GM23338 (cell line): Measurements from ENCODE around the gene ARL4A. TPM values are rescaled to one million over a fixed set of nuclear protein-coding genes. Genes with fewer than 3 reads are reported as not detected.

ENCODE experiments used
- ATAC-seq: fragments of 200-7000 bp; cut with Tn5 transposase; 3 replicates; pipeline ENCODE4 v1.9.1; 2020
- DNase-seq: peaks from one replicate; pipeline ENCODE4 v3.0.0-alpha.2; 2015; ENCODE audit warnings: low spot score
- H2AFZ ChIP-seq: fragments of 200-600 bp; sonication (generic); 2 replicates; pipeline ENCODE4 v1.8.0; 2016; ENCODE audit warnings: antibody characterized with exemption, mild to moderate bottlenecking, moderate library complexity
- H3F3A ChIP-seq: fragments of 200-600 bp; sonication (generic); replicated peaks from 2 replicates; pipeline ENCODE4 v1.8.0; 2017; ENCODE audit warnings: antibody characterized with exemption, mixed run types, low read depth
- H3K27ac ChIP-seq: fragments of 200-600 bp; sonication (generic); 2 replicates; pipeline ENCODE4 v1.6.1; 2016; ENCODE audit warnings: low read depth
- H3K27me3 ChIP-seq: fragments of 200-600 bp; sonication (generic); 2 replicates; pipeline ENCODE4 v1.8.0; 2016; ENCODE audit warnings: mild to moderate bottlenecking, mixed run types, moderate library complexity; ENCODE audit not compliant: insufficient read depth
- H3K36me3 ChIP-seq: fragments of 200-600 bp; sonication (generic); 2 replicates; pipeline ENCODE4 v1.8.0; 2016; ENCODE audit warnings: mild to moderate bottlenecking; ENCODE audit not compliant: insufficient read depth
- H3K4me1 ChIP-seq: fragments of 200-600 bp; sonication (generic); 2 replicates; pipeline ENCODE4 v1.8.0; 2016; ENCODE audit warnings: mild to moderate bottlenecking, moderate library complexity; ENCODE audit not compliant: insufficient read depth
- H3K4me2 ChIP-seq: fragments of 200-600 bp; sonication (generic); 2 replicates; pipeline ENCODE4 v1.7.1; 2017; ENCODE audit warnings: mixed run types
- H3K4me3 ChIP-seq: fragments of 200-600 bp; sonication (generic); 2 replicates; pipeline ENCODE4 v1.6.1; 2016; ENCODE audit warnings: mixed run types
- H3K79me2 ChIP-seq: fragments of 200-600 bp; sonication (generic); replicated peaks from 2 replicates; pipeline ENCODE4 v1.8.0; 2017; ENCODE audit warnings: mild to moderate bottlenecking; ENCODE audit not compliant: insufficient read depth
- H3K9me2 ChIP-seq: fragments of 200-600 bp; sonication (generic); 2 replicates; pipeline ENCODE4 v1.8.0; 2017; ENCODE audit not compliant: insufficient read depth
- H4K20me1 ChIP-seq: fragments of 200-600 bp; sonication (generic); replicated peaks from 2 replicates; pipeline ENCODE4 v1.8.0; 2017; ENCODE audit warnings: mild to moderate bottlenecking; ENCODE audit not compliant: insufficient read depth
- H3K27ac Mint-ChIP-seq: 2 replicates; pipeline ENCODE4 v1.8.0; 2020; ENCODE audit warnings: inconsistent platforms, mild to moderate bottlenecking, moderate library complexity, mixed read lengths
- H3K27me3 Mint-ChIP-seq: 3 replicates; pipeline ENCODE4 v1.8.0; 2022; ENCODE audit warnings: low read depth, mild to moderate bottlenecking, moderate library complexity, mixed read lengths, inconsistent platforms; ENCODE audit not compliant: insufficient read depth, poor library complexity
- H3K36me3 Mint-ChIP-seq: 3 replicates; pipeline ENCODE4 v1.8.0; 2021; ENCODE audit warnings: low read depth, mild to moderate bottlenecking, inconsistent platforms, moderate library complexity, mixed read lengths
- H3K4me1 Mint-ChIP-seq: 3 replicates; pipeline ENCODE4 v1.8.0; 2020; ENCODE audit warnings: mild to moderate bottlenecking, inconsistent platforms, mixed read lengths
- H3K4me3 Mint-ChIP-seq: 3 replicates; pipeline ENCODE4 v1.8.0; 2021; ENCODE audit warnings: moderate library complexity, mild to moderate bottlenecking, inconsistent platforms, mixed read lengths
- H3K9me3 Mint-ChIP-seq: 3 replicates; pipeline ENCODE4 v1.8.0; 2020; ENCODE audit warnings: moderate library complexity, mild to moderate bottlenecking, inconsistent platforms, mixed read lengths
- CREB1 ChIP-seq: fragments of 250-450 bp; sonication (Bioruptor Pico); IDR thresholded peaks from 2 replicates; pipeline ENCODE4 v1.5.0; 2020; ENCODE audit warnings: low read depth, mild to moderate bottlenecking, moderate library complexity
- EZH2 ChIP-seq: fragments of 200-600 bp; sonication (generic); IDR thresholded peaks from one replicate; pipeline ENCODE4 v1.8.0; 2017; ENCODE audit warnings: antibody characterized with exemption, mild to moderate bottlenecking, low read depth; ENCODE audit not compliant: unreplicated experiment
- EZH2phosphoT487 ChIP-seq: fragments of 200-600 bp; sonication (generic); IDR thresholded peaks from one replicate; pipeline ENCODE4 v1.8.1; 2018; ENCODE audit warnings: antibody characterized with exemption; ENCODE audit not compliant: unreplicated experiment
- JUNB ChIP-seq: IDR thresholded peaks from one replicate; pipeline ENCODE4 v1.6.1; 2016; ENCODE audit warnings: antibody characterized with exemption; ENCODE audit not compliant: unreplicated experiment
- NANOG ChIP-seq: IDR thresholded peaks from 2 replicates; pipeline ENCODE4 v1.6.1; 2016; ENCODE audit warnings: antibody characterized with exemption, borderline replicate concordance
- POLR2AphosphoS5 ChIP-seq: IDR thresholded peaks from 2 replicates; pipeline ENCODE4 v1.6.1; 2016; ENCODE audit warnings: antibody characterized with exemption, low read depth
- STAT1 ChIP-seq: IDR thresholded peaks from one replicate; pipeline ENCODE4 v1.6.1; 2016; ENCODE audit warnings: antibody characterized with exemption; ENCODE audit not compliant: unreplicated experiment
- ZNF114 ChIP-seq: fragments of 250-450 bp; sonication (Bioruptor Pico); IDR thresholded peaks from 2 replicates; pipeline ENCODE4 v1.5.0; 2020; ENCODE audit warnings: mild to moderate bottlenecking, moderate library complexity
- ZNF331 ChIP-seq: fragments of 250-450 bp; sonication (Bioruptor Pico); IDR thresholded peaks from 2 replicates; pipeline ENCODE4 v1.5.0; 2020; ENCODE audit warnings: low read depth, mild to moderate bottlenecking, moderate library complexity
- polyA plus RNA-seq: library from polyadenylated mRNA; unstranded; fragments of >200 nt; fragmentation: Nextera tagmentation; extraction: Ambion mirVana; gene quantifications from 2 replicates; pipeline ENCODE4 v1.2.1, GENCODE V29; 2016
- total RNA-seq: library from RNA; depleted of rRNA; stranded (reverse); fragments of >200 nt; shearing (Covaris generic); gene quantifications from 2 replicates; pipeline ENCODE4 v1.2.3, GENCODE V29; 2014
- TF ChIP-seq, protein P1 (sequence below), 2 experiments: fragments of 200-600 bp in 1 of 2; sonication (generic) in 1 of 2; conservative IDR thresholded peaks; 2 replicates each; pipeline versions ENCODE4 v1.5.1 to v1.6.1; 2016 to 2017; ENCODE audit warnings: antibody characterized with exemption in 2 of 2, low read depth in 2 of 2, mild to moderate bottlenecking in 2 of 2, moderate library complexity in 1 of 2
- TF ChIP-seq, protein P2 (sequence below): IDR thresholded peaks from one replicate; pipeline ENCODE4 v1.6.1; 2018; ENCODE audit warnings: antibody characterized with exemption; ENCODE audit not compliant: unreplicated experiment
- TF ChIP-seq, protein P3 (sequence below): fragments of 250-450 bp; sonication (Bioruptor Pico); IDR thresholded peaks from 2 replicates; pipeline ENCODE4 v1.5.0; 2020; ENCODE audit warnings: mild to moderate bottlenecking, moderate library complexity
- TF ChIP-seq, protein P4 (sequence below): IDR thresholded peaks from 2 replicates; pipeline ENCODE4 v1.6.1; 2016; ENCODE audit warnings: antibody characterized with exemption

The ARL4A gene
- total and polyA plus RNA-seq, 2 experiments from 2014 or later: 48.9 to 82.5 TPM

DNA sequence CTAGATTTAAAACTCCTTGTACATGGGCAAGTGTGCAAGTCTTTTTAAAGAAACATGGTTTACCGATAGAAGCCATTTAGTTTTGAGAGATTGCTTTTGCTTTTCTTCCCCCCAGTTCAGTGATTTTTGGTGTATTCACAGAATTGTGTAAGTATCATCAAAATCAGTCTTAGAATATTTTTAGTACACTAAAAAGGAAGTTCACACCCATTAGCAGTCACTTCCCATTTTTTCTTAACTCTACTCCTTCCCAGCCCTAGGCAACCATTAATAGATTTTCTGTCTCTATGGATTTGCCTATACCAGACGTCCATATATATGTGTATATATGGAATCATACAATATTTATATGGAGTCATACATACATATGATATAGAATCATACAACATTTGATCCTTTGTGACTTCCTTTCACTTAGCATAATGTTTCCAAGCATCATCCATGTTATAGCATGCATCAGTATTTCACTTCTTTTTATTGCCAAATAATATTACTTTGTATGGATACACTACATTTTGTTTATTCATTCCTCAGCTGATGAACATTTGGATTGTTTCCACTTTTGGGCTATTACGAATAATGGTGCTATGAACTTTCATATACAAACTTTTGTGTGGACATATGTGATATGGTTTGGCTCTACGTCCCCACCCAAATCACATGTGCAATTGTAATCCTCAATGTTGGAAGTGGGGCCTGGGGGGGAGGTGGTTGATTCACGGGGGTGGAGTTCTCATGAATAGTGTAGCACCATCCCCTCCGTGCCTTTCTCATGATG lies 16.5 kb upstream of the ARL4A start:
- Histone ChIP-seq H3K9me2 (0 out of 2 replicates have a peak, but pooled peaks cover 3% of the 10 kb centered on the region), H3K36me3 (no peaks in the 10 kb centered on the region), H3F3A (no peaks in the 10 kb centered on the region), H3K27me3 (no peaks in the 10 kb centered on the region), H3K4me2 (no peak overlapping the region), H2AFZ (no peak overlapping the region), H3K79me2 (no peaks in the 10 kb centered on the region), H4K20me1 (no peaks in the 10 kb centered on the region), H3K27ac (no peak overlapping the region), H3K4me1 (no peaks in the 10 kb centered on the region), H3K4me3 (no peak overlapping the region)
- H3K4me1 Mint-ChIP-seq: no peaks in the 10 kb centered on the region
- DNase-seq (no peak), ATAC-seq (no peak)
- H3K36me3 Mint-ChIP-seq: peaks cover 2% of the 10 kb centered on the region; the same call in 2 of the 3 replicates
- no peak overlapping the region for H3K4me3 Mint-ChIP-seq
- no peak overlapping the region for H3K27ac Mint-ChIP-seq
- H3K27me3 Mint-ChIP-seq: no peaks in the 10 kb centered on the region
- TF ChIP-seq POLR2AphosphoS5: no peak
- TF ChIP-seq, protein P1, sequence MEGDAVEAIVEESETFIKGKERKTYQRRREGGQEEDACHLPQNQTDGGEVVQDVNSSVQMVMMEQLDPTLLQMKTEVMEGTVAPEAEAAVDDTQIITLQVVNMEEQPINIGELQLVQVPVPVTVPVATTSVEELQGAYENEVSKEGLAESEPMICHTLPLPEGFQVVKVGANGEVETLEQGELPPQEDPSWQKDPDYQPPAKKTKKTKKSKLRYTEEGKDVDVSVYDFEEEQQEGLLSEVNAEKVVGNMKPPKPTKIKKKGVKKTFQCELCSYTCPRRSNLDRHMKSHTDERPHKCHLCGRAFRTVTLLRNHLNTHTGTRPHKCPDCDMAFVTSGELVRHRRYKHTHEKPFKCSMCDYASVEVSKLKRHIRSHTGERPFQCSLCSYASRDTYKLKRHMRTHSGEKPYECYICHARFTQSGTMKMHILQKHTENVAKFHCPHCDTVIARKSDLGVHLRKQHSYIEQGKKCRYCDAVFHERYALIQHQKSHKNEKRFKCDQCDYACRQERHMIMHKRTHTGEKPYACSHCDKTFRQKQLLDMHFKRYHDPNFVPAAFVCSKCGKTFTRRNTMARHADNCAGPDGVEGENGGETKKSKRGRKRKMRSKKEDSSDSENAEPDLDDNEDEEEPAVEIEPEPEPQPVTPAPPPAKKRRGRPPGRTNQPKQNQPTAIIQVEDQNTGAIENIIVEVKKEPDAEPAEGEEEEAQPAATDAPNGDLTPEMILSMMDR (conservative IDR thresholded peaks at IDR 0.05; ENCODE audit: low read depth in 2 of 2): no peak
- TF ChIP-seq CREB1 (CRISPR knock-in tag): no peak
- TF ChIP-seq STAT1: no peak
- no peak for TF ChIP-seq JUNB
- no peak for TF ChIP-seq EZH2
- TF ChIP-seq, protein P2, sequence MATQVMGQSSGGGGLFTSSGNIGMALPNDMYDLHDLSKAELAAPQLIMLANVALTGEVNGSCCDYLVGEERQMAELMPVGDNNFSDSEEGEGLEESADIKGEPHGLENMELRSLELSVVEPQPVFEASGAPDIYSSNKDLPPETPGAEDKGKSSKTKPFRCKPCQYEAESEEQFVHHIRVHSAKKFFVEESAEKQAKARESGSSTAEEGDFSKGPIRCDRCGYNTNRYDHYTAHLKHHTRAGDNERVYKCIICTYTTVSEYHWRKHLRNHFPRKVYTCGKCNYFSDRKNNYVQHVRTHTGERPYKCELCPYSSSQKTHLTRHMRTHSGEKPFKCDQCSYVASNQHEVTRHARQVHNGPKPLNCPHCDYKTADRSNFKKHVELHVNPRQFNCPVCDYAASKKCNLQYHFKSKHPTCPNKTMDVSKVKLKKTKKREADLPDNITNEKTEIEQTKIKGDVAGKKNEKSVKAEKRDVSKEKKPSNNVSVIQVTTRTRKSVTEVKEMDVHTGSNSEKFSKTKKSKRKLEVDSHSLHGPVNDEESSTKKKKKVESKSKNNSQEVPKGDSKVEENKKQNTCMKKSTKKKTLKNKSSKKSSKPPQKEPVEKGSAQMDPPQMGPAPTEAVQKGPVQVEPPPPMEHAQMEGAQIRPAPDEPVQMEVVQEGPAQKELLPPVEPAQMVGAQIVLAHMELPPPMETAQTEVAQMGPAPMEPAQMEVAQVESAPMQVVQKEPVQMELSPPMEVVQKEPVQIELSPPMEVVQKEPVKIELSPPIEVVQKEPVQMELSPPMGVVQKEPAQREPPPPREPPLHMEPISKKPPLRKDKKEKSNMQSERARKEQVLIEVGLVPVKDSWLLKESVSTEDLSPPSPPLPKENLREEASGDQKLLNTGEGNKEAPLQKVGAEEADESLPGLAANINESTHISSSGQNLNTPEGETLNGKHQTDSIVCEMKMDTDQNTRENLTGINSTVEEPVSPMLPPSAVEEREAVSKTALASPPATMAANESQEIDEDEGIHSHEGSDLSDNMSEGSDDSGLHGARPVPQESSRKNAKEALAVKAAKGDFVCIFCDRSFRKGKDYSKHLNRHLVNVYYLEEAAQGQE: no peak
- TF ChIP-seq, protein P3, sequence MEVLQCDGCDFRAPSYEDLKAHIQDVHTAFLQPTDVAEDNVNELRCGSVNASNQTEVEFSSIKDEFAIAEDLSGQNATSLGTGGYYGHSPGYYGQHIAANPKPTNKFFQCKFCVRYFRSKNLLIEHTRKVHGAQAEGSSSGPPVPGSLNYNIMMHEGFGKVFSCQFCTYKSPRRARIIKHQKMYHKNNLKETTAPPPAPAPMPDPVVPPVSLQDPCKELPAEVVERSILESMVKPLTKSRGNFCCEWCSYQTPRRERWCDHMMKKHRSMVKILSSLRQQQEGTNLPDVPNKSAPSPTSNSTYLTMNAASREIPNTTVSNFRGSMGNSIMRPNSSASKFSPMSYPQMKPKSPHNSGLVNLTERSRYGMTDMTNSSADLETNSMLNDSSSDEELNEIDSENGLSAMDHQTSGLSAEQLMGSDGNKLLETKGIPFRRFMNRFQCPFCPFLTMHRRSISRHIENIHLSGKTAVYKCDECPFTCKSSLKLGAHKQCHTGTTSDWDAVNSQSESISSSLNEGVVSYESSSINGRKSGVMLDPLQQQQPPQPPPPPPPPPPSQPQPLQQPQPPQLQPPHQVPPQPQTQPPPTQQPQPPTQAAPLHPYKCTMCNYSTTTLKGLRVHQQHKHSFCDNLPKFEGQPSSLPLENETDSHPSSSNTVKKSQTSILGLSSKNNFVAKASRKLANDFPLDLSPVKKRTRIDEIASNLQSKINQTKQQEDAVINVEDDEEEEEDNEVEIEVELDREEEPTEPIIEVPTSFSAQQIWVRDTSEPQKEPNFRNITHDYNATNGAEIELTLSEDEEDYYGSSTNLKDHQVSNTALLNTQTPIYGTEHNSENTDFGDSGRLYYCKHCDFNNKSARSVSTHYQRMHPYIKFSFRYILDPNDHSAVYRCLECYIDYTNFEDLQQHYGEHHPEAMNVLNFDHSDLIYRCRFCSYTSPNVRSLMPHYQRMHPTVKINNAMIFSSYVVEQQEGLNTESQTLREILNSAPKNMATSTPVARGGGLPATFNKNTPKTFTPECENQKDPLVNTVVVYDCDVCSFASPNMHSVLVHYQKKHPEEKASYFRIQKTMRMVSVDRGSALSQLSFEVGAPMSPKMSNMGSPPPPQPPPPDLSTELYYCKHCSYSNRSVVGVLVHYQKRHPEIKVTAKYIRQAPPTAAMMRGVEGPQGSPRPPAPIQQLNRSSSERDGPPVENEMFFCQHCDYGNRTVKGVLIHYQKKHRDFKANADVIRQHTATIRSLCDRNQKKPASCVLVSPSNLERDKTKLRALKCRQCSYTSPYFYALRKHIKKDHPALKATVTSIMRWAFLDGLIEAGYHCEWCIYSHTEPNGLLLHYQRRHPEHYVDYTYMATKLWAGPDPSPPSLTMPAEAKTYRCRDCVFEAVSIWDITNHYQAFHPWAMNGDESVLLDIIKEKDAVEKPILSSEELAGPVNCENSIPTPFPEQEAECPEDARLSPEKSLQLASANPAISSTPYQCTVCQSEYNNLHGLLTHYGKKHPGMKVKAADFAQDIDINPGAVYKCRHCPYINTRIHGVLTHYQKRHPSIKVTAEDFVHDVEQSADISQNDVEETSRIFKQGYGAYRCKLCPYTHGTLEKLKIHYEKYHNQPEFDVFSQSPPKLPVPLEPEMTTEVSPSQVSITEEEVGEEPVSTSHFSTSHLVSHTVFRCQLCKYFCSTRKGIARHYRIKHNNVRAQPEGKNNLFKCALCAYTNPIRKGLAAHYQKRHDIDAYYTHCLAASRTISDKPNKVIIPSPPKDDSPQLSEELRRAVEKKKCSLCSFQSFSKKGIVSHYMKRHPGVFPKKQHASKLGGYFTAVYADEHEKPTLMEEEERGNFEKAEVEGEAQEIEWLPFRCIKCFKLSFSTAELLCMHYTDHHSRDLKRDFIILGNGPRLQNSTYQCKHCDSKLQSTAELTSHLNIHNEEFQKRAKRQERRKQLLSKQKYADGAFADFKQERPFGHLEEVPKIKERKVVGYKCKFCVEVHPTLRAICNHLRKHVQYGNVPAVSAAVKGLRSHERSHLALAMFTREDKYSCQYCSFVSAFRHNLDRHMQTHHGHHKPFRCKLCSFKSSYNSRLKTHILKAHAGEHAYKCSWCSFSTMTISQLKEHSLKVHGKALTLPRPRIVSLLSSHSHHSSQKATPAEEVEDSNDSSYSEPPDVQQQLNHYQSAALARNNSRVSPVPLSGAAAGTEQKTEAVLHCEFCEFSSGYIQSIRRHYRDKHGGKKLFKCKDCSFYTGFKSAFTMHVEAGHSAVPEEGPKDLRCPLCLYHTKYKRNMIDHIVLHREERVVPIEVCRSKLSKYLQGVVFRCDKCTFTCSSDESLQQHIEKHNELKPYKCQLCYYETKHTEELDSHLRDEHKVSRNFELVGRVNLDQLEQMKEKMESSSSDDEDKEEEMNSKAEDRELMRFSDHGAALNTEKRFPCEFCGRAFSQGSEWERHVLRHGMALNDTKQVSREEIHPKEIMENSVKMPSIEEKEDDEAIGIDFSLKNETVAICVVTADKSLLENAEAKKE (CRISPR knock-in tag): no peak
- TF ChIP-seq ZNF331 (CRISPR knock-in tag): no peak
- no peak for TF ChIP-seq NANOG
- no peak for TF ChIP-seq ZNF114
- TF ChIP-seq, protein P4, sequence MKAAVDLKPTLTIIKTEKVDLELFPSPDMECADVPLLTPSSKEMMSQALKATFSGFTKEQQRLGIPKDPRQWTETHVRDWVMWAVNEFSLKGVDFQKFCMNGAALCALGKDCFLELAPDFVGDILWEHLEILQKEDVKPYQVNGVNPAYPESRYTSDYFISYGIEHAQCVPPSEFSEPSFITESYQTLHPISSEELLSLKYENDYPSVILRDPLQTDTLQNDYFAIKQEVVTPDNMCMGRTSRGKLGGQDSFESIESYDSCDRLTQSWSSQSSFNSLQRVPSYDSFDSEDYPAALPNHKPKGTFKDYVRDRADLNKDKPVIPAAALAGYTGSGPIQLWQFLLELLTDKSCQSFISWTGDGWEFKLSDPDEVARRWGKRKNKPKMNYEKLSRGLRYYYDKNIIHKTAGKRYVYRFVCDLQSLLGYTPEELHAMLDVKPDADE: no peak
- TF ChIP-seq EZH2phosphoT487: no peak
- peaks cover 9% of the 10 kb centered on the region for H3K9me3 Mint-ChIP-seq
